Measurements from ENCODE around the gene SH2B2.

The SH2B2 gene

DNA sequence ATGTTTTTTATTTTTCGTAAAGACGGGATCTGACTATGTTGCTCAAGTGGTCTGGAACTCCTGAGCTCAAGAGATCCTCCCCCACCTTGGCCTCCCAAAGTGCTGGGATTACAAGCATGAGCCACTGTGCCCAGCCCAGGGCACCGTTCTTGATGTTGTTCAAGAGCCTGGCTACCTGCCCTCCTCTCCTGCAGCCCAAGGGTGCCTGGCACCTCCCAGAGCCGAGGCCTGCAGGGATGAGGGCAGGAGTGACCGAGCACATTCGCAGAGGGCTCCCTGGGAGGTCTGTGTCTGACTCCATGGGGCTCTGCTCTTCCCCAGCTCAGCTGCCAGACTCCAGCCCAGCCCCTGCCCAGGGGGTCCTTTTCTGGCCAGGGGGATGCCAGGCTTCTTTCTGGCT, 15.4 kb downstream of the SH2B2 start:
- DNase-seq (ENCODE audit: low read depth): no peak
- TF ChIP-seq, protein P1, sequence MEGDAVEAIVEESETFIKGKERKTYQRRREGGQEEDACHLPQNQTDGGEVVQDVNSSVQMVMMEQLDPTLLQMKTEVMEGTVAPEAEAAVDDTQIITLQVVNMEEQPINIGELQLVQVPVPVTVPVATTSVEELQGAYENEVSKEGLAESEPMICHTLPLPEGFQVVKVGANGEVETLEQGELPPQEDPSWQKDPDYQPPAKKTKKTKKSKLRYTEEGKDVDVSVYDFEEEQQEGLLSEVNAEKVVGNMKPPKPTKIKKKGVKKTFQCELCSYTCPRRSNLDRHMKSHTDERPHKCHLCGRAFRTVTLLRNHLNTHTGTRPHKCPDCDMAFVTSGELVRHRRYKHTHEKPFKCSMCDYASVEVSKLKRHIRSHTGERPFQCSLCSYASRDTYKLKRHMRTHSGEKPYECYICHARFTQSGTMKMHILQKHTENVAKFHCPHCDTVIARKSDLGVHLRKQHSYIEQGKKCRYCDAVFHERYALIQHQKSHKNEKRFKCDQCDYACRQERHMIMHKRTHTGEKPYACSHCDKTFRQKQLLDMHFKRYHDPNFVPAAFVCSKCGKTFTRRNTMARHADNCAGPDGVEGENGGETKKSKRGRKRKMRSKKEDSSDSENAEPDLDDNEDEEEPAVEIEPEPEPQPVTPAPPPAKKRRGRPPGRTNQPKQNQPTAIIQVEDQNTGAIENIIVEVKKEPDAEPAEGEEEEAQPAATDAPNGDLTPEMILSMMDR (conservative IDR thresholded peaks at IDR 0.05; ENCODE audit: low read depth, low read length): no peak
- no peak overlapping the region for H3K4me3 ChIP-seq (ENCODE audit: low read depth, low read length)

DNA sequence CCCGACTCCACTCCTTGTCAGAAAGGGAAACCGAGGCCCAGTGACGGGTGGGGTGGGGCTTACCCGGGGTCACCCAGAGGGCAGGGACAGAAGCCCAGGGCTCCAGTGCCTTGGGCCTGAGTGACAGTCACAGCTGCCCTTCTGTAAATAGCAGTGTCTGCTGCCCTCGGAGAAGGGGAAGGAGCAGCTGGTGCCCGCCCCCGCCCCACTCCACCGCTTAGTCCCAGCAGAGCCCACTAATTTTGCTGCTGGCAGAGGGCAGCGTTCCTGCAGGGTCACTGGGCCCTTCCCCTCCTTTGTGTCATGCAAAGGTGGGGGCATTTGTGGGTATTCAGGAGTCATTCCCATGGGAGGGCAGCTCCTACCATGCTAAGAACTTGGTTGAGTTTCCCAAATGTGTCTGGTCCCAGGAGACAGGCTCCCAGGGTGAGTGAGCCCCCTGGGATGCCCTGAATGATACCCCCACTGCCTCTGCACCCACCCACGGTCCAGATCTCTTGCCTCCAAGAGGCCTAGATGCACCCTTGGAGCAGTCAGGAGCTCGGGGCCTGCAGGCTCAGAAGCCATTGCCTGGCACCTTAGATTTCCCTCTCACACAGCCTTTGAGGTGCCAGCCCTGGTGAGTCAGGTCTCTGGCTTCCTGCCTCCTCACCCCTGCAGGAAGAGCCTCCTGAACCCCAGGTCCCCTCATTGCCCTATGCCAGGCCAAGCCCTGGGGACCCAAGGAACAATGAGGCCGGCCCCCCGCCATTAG, 17.2 kb downstream of the SH2B2 start:
- no peak overlapping the region for H3K4me3 ChIP-seq (ENCODE audit: low read depth, low read length)
- DNase-seq (ENCODE audit: low read depth): no peak
- TF ChIP-seq, protein P1 (conservative IDR thresholded peaks at IDR 0.05; ENCODE audit: low read depth, low read length): no peak

DNA sequence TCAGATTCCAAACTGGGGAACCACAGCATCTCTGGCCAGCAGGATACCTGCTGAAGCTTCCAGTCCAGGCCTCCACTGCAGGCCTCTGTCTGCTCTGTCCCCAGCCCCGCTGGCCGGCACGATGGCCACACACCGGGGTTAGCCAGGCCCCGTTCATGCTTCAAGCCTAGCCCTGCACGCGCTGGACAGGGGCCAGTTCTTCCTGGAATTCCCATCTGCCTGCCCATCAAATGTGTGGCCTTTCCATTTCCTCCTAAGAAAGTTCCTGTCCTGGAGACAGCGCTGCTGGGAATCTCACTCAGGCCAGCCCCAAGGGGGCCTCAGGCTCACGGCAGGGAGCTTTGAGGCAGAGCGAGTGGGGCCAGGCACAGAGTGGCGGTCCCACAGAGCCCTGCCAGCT, 18.0 kb downstream of the SH2B2 start:
- H3K4me3 ChIP-seq (ENCODE audit: low read depth, low read length): no peak overlapping the region
- TF ChIP-seq, protein P1 (conservative IDR thresholded peaks at IDR 0.05; ENCODE audit: low read depth, low read length): no peak
- no peak for DNase-seq (ENCODE audit: low read depth)

DNA sequence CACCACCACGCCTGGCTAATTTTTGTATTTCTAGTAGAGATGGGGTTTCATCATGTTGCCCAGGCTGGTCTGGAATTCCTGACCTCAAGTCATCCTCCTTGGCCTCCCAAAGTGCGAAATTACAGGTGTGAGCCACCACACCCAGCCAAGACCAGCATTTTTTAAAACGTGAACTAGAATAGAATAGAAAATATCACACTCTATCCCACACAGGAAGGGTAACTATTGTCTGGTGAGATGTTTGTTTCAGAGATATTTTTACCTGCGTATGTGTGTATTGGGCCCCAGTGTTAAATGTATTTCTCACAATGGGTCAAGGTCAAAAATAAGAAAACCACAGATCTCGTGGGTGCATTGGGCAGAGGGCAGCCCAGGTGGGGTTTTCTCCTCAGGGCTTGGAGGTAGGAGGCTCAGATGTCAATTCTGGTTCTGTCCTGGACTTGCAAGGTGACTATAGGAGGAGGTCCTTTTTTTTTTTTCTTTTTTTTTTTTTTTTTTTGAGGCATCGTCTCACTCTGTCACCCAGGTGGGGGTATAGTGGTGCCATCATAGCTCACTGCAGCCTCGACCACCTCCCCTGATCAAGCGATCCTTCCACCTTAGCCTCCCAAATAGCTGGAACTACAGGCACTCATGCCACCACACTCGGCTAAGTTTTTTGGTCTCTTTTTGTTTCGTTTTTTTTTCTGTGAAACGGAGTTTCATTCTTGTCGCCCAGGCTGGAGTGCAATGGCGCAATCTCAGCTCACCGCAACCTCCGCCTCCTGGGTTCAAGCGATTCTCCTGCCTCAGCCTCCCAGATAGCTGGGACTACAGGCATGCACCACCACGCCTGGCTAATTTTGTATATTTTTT, 19.0 kb downstream of the SH2B2 start:
- TF ChIP-seq, protein P1 (conservative IDR thresholded peaks at IDR 0.05; ENCODE audit: low read depth, low read length): no peak
- H3K4me3 ChIP-seq (ENCODE audit: low read depth, low read length): no peak overlapping the region
- no peak for DNase-seq (ENCODE audit: low read depth)

DNA sequence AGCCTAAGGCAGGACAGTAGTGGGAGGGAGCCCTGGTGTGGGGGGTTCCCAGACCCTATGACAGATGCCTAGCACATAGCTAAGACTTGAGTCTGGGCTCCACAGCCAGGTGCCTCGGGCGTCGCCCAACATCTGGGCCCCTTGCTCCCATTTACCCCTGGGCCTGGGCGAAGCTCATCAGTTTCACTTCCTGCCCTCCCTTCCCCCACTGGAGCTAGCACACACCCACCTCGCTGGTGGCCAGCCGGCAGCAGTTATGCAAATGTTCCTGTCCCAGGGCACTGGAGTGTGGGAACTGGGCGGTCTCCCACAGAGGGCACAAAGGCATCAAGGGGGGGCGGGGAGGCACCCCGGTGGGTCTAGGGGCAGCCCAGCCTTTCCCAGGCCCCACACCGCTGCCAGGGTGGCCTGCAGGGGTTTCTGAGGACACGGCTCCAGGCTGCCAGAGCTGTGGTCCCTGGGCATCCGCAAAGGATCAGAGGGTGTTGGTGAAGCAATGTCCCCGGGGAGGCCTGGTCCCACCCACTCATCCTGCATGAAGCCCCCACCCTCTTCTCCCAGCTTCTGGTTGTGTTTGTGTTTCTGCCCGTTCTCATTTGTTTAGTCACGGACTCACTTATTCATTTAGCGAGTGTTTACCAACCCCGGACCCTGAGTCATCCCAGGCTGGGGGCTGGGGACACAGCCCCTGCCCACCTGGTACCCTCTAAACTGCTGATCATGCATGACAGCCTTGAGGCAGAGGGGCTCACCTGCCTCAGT, 20.4 kb downstream of the SH2B2 start:
- DNase-seq (ENCODE audit: low read depth): peak; percentile 66
- H3K4me3 ChIP-seq (ENCODE audit: low read depth, low read length): peak overlapping the region; percentile 35
- TF ChIP-seq, protein P1 (conservative IDR thresholded peaks at IDR 0.05; ENCODE audit: low read depth, low read length): no peak

DNA sequence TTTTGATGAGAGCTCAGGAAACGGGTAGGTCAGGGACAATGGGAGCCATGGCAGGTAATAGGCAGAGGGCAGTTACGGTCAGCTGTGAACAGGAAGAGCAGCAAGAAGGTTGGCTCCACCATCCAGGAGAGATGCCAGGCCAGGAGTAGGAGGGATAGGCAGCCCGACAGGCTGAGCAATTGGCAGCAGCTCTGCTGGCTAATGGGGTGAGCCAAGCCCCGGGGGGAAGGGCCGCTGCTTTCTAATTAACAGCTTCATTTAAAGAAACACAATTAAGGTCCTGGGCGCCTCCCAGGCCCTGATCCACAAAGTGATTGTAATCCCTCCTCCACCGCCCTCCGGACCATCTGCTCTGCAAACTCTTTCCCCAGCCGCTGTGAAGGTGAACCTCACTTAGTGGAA, 23.7 kb downstream of the SH2B2 start:
- no peak overlapping the region for H3K4me3 ChIP-seq (ENCODE audit: low read depth, low read length)
- TF ChIP-seq, protein P1 (conservative IDR thresholded peaks at IDR 0.05; ENCODE audit: low read depth, low read length): no peak
- DNase-seq (ENCODE audit: low read depth): no peak
